Transverse colon (tissue), 4 donors: ENCODE data around the gene ZNF423. TPM values are rescaled to one million over a fixed set of nuclear protein-coding genes. Genes with fewer than 3 reads are reported as not detected.

Source experiments
- DNase-seq: peaks from one replicate; pipeline ENCODE4 v3.0.0-alpha.2; 2019
- H3K27ac ChIP-seq, 4 donors: fragments of 200-600 bp; sonication (generic); 2 replicates each; pipeline ENCODE4 v1.5.1; 2016 to 2018; ENCODE audit warnings: inconsistent platforms in 4 of 4
- H3K27me3 ChIP-seq: fragments of 200-600 bp; sonication (generic); 2 replicates; pipeline ENCODE4 v1.5.1; 2017; ENCODE audit warnings: inconsistent platforms
- H3K36me3 ChIP-seq, 4 donors: fragments of 200-600 bp; sonication (generic); 2 replicates each; pipeline ENCODE4 v1.5.1; 2017 to 2019; ENCODE audit warnings: inconsistent platforms in 4 of 4
- H3K4me1 ChIP-seq, 4 donors: fragments of 200-600 bp; sonication (generic); 2 replicates each; pipeline ENCODE4 v1.5.1; 2017 to 2020; ENCODE audit warnings: inconsistent platforms in 4 of 4
- H3K4me3 ChIP-seq, 4 donors: fragments of 200-600 bp; sonication (generic); 1 replicate in 1 of 4; 2 replicates in 3 of 4; pipeline versions ENCODE4 v1.5.1 to v1.6.1; 2017 to 2019; ENCODE audit warnings: inconsistent platforms in 4 of 4
- H3K9me3 ChIP-seq, 2 donors: fragments of 200-600 bp; sonication (generic); 2 replicates each; pipeline ENCODE4 v1.5.1; 2017 to 2019; ENCODE audit warnings: inconsistent platforms in 2 of 2
- CTCF ChIP-seq, 5 experiments: fragments of 200-600 bp in 3 of 5; fragments of 450-650 bp in 2 of 5; sonication (generic) in 3 of 5; IDR thresholded peaks; 1 replicate in 2 of 5; 2 replicates in 3 of 5; pipeline ENCODE4 v1.5.1; 2016 to 2017; ENCODE audit warnings: antibody characterized with exemption in 5 of 5, inconsistent platforms in 3 of 5, mild to moderate bottlenecking in 2 of 5, moderate library complexity in 1 of 5
- EP300 ChIP-seq: sonication (generic); formaldehyde crosslinking; IDR thresholded peaks from one replicate; pipeline ENCODE4 v1.6.1; 2017; ENCODE audit warnings: antibody characterized with exemption, low read depth
- POLR2A ChIP-seq: fragments of 450-650 bp; IDR thresholded peaks from one replicate; pipeline ENCODE4 v1.6.1; 2016; ENCODE audit warnings: antibody characterized with exemption, mild to moderate bottlenecking, moderate library complexity
- POLR2AphosphoS5 ChIP-seq, 3 donors: sonication (generic); formaldehyde crosslinking; IDR thresholded peaks; one replicate each; pipeline ENCODE4 v1.6.1; 2016; ENCODE audit warnings: antibody characterized with exemption in 3 of 3
- WGBS, 2 donors: methylation state at CpG; one replicate each; pipeline ENCODE4 v1.1.5; 2018; ENCODE audit warnings: low coverage in 1 of 2; 5-methylcytosine and 5-hydroxymethylcytosine counted together
- in situ Hi-C, 4 donors: fragments of 200-750 bp; cut with MboI; loops; one replicate each; pipeline versions ENCODE4 v1.15.0 to v1.15.1; 2017; ENCODE audit warnings: low sequenced_read_pairs in 3 of 4, low pct_ligation_motif_present in 1 of 4, low pct_unique_long_range_greater_than_20kb in 1 of 4
- intact Hi-C: fragments of 100-400 bp; cut with DNase I; formaldehyde crosslinking; loops from one replicate; pipeline ENCODE4 v1.15.1; 2023; ENCODE audit warnings: low total_unique reads
- total RNA-seq, 4 donors: library from RNA; depleted of rRNA; stranded (reverse); fragments of >200 nt; gene quantifications; one replicate each; pipeline ENCODE4 v1.1.0, GENCODE V29; 2016

The ZNF423 gene
- total RNA-seq, 4 donors from 2014 or later, result 4.9 to 13.1 (median 7.2) TPM

GRCh38 chr16:49470513-49470991 is 385.4 kb downstream of the ZNF423 start:
- Histone ChIP-seq H3K4me1 (no peaks in the 10 kb centered on the region), H3K4me3 (no peak overlapping the region), H3K36me3 (no peaks in the 10 kb centered on the region), H3K9me3 (no peaks in the 10 kb centered on the region), H3K27ac (no peak overlapping the region), H3K27me3 (peaks cover 3% of the 10 kb centered on the region)
- no peak for DNase-seq
- TF ChIP-seq EP300, result no peak
- TF ChIP-seq CTCF (IDR thresholded peaks at IDR 0.05), result no peak
- TF ChIP-seq POLR2AphosphoS5 (IDR thresholded peaks at IDR 0.05), result no peak
- TF ChIP-seq POLR2A, result no peak
- intact Hi-C loops (no loop called here), in situ Hi-C loops (no loop called here)
- 60 to 91% methylated on average over 1 to 3 of the region's 3 CpGs for WGBS, 2 donors

- intact Hi-C loops (no loop called here), in situ Hi-C loops (no loop called here)
- DNase-seq, result no peak
- Histone ChIP-seq H3K36me3 (no peaks in the 10 kb centered on the region), H3K9me3 (no peaks in the 10 kb centered on the region), H3K4me1 (no peaks in the 10 kb centered on the region), H3K27ac (no peak overlapping the region), H3K27me3 (peaks cover 9% of the 10 kb centered on the region), H3K4me3 (no peak overlapping the region)
- TF ChIP-seq POLR2A, result no peak
- TF ChIP-seq CTCF (IDR thresholded peaks at IDR 0.05), result no peak
- no peak for TF ChIP-seq EP300
- no peak for TF ChIP-seq POLR2AphosphoS5 (IDR thresholded peaks at IDR 0.05)
- 83 to 91% methylated on average over 11 to 12 of the region's 13 CpGs for WGBS, 2 donors
Observed at GRCh38 chr16:49469930-49470451, 385.9 kb downstream of the ZNF423 start.

- H3K4me1 ChIP-seq, result no peaks in the 10 kb centered on the region
- intact Hi-C loops (no loop called here), in situ Hi-C loops (no loop called here)
- WGBS, 2 donors, result 85% methylated on average over 6 of the region's 6 CpGs; no CpG with 5 or more reads in 1 of the 2 donors
- H3K36me3 ChIP-seq, result no peaks in the 10 kb centered on the region
- no peak for DNase-seq
- no peak overlapping the region for H3K4me3 ChIP-seq
- no peak overlapping the region for H3K27ac ChIP-seq
- no peaks in the 10 kb centered on the region for H3K9me3 ChIP-seq
- peaks cover 16% of the 10 kb centered on the region for H3K27me3 ChIP-seq
- TF ChIP-seq POLR2A (no peak), CTCF (IDR thresholded peaks at IDR 0.05) (no peak), EP300 (no peak), POLR2AphosphoS5 (IDR thresholded peaks at IDR 0.05) (no peak)
Observed at GRCh38 chr16:49469311-49469670, 386.6 kb downstream of the ZNF423 start.

- intact Hi-C loops (no loop called here), in situ Hi-C loops (no loop called here)
- no peak for TF ChIP-seq POLR2A
- TF ChIP-seq EP300, result no peak
- TF ChIP-seq POLR2AphosphoS5 (IDR thresholded peaks at IDR 0.05), result no peak
- Histone ChIP-seq H3K4me1 (no peaks in the 10 kb centered on the region), H3K27ac (no peak overlapping the region), H3K9me3 (no peaks in the 10 kb centered on the region), H3K27me3 (peaks cover 21% of the 10 kb centered on the region), H3K4me3 (no peak overlapping the region), H3K36me3 (no peaks in the 10 kb centered on the region)
- DNase-seq, result no peak
- WGBS, 2 donors, result 82% methylated on average over 3 of the region's 3 CpGs; no CpG with 5 or more reads in 1 of the 2 donors
Observed at GRCh38 chr16:49468611-49469310, 387.2 kb downstream of the ZNF423 start.
